GM18870 (cell line): Measurements from ENCODE around the gene ATG2A.
A peak's percentile ranks its signal among the peaks of the same experiment; 100 is the strongest.
"Not testable (repeated sequence)": the region's sequence is repeated elsewhere in the genome, so short reads cannot be mapped to it uniquely, and the experiment has no call there.

Experiments
- ATAC-seq: cut with Tn5 transposase; IDR thresholded peaks from one replicate; pipeline ENCODE4 v1.9.1; 2021; ENCODE audit warnings: moderate library complexity; ENCODE audit not compliant: unreplicated experiment

ATG2A gene

DNA sequence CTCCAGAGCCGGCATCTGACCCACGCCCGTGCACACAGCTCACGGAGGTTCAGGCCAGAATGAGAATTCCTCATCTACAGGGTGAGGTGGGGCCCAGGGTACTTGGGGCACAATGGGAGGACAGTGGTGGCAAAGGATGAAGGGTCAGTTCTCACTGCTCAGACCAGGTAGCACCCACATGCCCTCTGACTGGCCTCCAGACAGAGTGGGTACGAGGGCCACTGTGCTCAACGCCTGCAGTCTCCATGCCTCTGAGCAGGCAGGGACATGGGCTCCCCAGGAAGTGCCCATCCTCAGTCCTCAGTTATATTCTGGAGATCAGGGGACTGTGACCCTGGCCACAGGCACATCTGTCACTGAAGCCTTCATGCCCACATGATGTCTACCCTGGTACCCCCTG, 59.5 kb downstream of the ATG2A start:
- ATAC-seq, result no peak

DNA sequence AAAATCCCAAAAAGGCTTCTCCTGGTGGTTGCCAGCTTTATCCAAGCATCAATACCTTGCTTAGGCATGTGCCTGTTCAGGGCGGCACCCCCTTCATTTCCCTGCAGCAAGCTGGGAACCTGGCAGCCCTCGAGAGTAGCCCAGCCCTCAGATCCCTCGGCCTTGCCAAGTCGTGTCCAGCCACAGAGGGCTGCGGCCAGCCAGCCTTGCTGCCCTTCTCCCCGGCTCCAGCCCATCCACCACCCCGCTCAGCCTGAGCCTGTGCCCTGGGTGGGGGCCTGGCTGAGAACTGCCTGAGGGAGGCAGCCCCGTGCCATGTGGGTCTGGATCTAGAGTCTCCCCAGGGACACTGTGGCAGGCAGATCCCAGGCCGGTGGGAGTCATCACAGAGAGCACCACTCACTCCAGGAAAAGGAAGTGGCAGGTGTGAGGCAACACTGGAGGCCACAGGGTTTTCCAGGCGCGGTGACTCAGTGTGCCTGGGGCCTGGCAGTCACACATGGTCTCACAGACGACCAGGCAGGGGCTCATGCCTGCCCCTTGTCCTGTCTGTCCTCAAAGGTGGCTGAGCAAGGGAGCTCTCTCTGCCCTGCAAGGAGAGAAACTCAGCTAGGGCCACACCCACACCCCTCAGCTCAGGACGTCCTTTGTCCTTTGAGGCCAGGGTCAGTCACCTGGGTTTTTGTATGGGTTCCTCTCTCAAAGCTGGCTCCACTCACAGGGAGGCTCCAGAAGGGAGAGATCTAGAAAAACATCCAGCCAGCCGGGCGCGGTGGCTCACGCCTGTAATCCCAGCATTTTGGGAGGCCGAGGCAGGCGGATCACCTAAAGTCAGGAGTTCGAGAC, 60.4 kb downstream of the ATG2A start:
- no peak for ATAC-seq

DNA sequence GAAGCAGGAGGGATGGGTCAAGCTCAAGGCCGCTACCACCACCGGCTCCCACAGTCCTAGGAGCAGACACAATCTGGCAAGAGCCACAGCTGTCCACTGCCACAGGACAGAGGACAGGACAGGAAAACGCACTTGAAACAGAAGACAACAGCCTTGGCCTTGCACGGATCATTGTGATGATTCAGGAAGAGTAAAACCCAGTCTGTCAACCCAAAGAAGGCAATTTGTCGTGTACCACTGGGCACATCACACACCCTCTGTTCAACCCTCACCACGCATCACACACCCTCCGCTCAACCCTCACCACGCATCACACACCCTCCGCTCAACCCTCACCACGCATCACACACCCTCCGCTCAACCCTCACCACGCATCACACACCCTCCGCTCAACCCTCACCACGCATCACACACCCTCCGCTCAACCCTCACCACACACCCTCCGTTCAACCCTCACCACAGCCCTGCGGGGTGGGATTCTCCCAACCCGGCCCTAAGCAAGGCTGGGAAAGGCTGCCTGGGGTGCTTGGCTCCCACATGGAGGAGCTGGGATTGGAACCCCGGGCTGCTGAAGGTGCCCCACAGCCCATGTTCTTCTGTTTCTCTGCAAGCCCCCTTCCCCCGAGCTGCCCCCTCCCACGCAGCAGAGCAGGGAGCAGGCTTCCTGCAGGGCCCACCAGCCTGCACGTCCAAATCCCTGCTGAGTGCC, 61.3 kb downstream of the ATG2A start:
- ATAC-seq, result no peak

DNA sequence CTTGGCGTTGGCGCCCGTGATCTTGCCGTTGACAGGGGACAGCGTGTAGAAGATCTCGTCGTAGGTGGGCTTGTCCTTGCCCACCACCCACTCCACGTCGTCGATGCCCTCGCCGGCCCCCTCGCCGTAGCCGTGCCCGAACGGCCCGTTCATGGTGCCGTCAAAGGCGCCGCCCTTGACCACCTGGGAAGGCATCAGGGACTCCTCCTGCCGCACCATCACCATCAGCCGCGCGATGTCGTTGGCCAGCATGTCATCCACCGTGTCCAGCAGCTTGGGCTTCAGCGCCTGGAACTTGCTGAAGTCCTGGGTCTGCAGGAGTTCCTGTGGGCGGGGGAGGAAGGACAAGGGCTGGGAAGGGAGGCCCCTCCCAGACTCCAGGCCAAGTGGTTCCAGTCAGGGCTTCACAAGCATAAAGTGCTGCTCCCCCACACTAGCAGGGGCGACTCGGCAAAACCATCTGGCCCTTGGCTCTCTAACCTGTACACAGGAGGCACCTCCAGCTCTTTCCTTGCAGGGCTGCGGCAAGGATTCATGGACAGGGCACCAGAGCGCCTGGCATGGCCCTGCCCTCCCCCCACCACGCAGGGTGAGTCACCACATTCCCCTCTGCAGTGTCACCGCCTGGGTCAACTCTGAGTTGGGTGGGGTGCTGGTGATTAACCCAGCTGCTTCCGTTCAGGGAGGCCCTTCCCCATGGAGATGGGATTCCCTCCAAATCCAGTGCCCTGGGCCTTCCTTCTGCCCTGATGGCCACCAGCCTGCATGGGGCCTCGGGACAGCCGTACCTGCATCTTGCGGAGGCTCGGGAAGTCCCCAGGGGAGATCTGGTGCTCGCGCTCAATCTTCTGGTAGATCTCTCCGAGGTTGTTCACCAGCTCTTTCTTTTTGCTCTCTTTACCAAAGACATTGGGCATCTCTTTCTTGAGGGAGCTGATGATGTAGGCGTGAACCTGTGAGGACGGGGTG, 62.2 kb downstream of the ATG2A start:
- no peak for ATAC-seq

DNA sequence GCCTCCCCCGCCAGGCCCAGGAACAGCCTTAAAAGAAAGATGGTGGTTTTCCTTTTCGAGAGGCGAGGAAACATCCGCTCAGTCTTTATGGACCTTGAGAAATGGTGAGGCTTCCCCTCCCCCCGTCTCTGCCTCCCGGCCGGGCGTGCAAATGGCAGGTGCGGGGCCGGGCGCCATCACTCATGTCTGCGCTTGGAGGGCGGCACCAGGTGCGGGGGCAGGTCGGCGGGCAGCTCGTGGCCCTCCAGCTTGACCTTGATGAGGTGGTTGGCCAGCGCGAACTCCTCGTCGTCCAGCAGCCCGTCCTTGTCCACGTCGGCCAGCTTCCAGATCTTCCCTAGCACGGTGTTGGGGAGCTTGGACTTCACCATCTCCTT, 62.9 kb downstream of the ATG2A start:
- ATAC-seq, result no peak

DNA sequence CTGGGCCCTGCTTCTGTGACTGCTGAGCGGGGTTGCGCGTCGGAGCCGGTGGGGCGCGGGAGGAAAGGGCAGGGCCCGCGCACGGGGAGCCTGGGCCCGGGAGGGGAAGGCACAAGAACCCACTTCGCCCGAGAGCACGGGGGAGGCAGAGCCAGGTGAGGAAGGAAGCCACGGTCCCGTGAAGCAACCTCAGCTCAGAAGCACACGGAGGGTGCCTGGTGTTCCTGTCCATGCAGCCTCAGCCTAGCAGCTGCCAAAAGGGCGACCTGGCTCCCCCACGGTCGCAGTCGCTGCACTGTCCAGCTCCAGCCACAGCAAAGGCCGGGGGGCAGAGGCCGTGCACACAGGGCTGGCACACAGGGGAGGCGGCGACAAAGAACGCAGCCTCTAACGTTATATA, 63.3 kb downstream of the ATG2A start:
- ATAC-seq, result no peak

DNA sequence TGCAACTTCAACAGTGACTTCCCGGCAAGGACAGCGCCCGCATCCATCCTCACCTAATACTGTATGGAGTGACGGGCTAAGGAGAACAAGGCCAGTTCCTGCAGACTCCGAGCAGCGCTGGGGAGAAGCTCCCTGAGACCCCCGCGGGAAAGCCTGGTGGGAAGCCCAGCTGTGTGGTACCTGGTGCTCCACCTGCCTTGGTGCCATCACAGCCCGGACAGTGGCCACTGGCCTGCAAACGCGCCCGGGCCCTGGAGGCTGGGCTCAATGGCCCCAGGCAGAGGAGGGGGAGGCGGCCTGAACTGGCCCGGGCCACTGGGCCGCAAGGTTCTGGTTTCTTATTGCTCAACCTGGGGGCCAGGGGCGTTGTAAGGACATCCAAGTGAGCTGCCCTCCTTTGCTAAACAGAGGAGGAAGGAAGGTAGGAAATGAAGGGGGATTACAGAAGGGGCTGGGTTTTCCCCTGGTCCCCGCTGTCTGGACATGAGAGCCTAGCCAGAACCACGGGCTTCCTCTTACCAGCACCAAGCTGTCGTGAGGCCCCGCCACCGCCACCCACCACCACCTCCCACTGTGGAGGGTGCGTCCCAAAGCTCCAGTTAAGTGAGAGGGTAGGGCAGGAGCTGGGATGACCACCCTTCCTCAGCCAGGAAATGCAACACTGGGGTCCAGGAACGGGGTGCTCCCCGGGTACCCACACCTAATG, 64.1 kb downstream of the ATG2A start:
- no peak for ATAC-seq

DNA sequence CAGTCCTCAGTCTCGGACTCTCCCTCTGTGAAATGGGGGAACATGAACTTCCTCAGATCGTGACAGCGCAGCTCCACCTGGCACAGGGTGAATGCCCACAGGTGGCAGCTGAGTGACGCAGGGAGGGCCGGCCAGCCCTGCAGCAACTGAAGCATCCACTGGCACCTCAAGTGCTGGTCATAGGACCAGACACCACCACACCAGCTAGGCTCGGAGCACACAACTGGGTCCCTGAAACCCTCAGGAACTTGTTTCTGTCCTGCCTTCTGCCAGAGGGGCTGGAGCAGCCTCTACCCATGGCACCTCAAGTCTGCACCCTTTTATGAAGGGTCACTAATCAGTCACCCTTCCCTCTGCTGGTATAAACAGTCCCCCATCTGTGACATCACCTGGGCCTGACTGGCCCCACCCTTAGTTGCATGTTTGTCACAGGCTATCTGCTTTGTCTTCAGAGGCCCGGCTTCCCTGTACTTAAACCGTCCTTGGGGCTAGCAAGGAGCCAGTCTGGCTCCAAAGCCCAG, 65.1 kb downstream of the ATG2A start:
- peak; percentile 22 for ATAC-seq

DNA sequence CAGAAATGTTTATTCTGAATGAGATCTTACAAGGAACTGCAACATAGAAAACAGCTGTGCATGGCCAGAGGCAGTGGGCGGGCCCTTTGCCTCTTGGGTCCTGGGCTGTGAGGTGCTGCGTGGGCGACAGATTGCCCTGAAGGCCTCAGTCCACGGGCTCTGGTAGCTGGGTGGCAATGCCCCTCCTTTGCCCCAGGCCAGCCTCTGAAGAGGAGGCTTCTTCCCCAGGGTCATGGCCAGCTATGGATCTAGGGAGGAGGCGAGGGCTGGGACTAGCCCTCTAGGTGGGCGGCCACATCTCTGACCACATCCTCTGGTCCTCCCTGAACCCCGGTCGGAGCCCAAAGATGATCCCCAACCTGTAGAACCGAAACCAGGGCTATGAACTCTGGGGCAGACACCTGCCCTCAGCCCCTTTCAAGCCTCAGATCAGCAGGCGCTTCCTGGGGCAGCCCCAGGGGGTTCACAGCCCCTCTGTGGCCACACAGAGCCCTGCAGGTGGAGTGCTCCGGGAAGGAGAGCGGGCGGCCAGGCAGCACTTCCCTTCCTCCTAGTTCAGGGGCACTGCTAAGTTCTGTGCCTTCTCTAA, 65.9 kb downstream of the ATG2A start:
- ATAC-seq, result peak; percentile 53

DNA sequence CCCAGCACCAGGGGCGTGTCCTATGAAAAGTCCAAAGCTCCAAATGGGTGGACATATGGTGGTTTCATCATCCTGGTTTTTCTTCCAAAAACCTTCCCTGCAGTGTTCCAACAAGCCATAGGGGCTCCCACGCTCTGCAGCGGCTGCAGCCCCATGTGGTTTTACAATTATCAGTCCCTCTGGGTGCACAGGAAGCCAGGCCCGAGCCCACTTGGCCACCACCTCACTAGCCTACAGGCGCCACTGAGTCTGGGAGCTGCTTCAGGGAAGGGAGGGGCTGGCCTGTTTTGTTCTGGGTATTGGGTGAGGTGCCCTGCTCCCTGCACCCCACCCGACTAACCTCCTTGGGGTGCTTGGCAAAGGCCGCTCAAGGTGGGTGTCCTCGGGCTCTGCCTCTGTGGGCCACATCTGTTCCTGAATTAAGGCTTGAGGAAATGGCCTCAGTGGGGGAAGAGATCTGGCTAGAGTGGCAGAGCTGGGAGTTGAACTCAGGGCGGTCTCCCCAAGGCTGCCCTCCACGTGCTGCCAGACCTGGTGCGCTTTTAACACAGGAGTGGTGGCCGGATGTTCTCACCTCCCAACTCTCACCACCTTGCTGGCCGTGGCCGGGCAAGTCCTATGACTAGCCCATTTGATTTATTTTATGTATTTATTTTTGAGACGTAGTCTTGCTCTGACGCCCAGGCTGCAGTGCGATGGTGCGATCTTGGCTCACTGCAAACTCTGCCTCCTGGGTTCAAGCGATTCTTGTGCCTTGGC, 67.2 kb downstream of the ATG2A start:
- ATAC-seq, result no peak

DNA sequence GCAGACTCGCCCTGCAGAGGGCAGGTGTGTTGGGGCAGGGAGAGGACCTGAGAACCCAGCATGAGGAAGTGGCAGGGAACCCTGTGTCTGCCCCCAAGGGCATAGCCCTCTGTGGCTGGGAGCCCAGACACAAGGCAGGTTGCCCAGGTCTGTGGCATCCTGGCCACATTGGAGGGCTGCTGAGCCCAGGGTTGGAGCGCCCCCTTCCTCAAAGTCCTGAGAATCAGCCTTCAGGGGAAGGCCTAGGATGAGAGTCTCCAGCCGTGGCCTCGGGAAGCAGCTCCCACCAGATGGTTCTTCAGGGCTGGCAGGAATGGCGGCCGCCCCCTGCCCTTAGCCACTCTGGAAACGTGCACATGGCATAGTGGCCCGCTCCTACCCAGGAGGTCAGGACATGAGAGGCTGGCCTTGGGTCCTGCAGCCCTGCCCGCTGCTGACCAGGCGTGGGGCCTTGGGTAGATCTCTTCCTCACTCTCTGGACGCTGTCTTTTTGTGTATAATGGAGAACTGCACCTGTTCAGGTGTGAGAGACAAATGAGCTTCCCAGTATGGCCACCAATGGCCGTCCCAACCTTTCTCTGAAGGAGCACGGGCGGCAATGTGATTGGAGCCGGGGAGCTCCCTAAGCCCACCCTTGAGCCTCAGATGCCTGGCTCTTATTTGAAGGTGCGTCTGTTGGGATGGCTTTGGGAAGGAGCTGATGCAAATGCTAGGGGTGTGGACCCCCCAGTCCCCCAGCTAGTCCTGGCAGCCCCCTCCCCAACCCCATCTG, 68.0 kb downstream of the ATG2A start:
- ATAC-seq, result no peak

DNA sequence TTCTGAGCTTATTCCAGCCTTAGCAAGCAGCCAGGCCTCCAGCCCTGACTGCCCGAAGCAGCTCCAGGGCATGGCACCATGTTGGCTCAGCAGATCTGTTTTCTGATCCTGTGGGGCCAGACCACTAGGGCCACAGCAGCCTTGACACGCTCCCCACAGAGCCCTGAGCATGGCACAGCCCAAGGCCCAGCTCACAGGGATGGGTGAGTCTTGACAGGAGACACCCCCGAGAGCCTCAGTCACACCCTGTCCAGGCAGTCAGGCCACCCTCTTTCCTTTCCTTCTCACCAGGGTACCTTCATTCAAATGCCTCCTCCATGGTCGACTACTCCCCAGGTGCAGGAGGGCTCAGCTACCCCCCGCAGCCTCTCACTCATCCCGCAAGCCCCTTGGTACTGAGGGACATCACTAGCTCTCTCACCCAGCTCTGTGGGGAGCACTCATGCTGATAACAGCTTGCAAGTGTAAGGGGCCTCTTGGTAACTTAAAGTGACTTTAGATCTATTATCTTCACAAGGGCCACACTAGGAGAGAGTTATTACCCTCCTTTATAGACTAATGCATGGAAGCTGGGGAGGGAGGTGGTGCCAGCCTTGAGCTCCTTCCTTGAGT, 68.7 kb downstream of the ATG2A start:
- ATAC-seq, result no peak

DNA sequence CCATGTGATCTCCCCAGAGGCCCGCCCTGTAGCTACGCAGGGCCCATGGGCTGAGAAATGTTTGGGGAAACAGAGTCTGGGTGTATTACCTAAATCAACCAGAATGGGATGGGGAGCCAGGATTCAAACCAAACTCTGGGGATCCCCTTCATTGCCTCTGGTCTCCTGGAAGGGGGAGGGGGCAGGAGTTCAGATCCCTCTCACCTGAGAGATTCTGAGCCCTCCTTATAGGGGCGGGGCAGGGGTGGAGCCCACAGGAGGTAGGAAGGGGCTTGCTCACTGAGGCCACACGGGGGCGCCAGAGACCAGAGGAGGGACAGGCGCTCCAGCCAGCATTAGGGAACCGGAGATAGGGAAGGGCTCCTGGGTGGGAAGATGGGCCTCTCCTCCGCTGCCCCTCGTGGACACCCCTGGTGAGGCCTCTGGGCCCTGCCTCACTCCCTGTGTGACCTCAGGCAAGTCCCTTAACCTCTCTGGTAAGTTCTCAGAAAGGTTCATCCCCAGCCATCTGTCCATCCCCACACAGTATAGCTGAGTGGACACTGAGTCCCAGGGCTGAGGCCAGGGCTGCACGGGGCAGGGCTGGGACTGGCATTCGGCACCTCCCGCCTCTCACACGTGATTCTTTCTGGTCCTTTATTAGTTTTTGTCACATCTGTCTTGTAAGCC, 69.9 kb downstream of the ATG2A start:
- ATAC-seq, result no peak

DNA sequence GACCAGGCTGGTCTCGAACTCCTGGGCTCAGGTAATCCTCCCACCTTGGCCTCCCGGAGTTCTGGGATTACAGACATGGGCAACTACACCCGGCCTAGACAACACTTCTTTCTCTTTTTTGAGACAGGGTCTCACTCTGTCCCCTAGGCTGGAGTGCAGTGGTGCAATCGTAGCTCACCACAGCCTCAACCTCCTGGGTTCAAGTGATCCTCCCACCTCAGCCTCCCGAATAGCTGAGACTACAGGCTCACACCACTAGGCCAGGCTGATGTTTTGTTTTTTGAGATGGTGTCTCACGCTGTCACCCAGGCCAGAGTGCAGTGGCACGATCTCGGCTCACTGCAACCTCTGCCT, 71.3 kb downstream of the ATG2A start:
- not testable (repeated sequence) for ATAC-seq

DNA sequence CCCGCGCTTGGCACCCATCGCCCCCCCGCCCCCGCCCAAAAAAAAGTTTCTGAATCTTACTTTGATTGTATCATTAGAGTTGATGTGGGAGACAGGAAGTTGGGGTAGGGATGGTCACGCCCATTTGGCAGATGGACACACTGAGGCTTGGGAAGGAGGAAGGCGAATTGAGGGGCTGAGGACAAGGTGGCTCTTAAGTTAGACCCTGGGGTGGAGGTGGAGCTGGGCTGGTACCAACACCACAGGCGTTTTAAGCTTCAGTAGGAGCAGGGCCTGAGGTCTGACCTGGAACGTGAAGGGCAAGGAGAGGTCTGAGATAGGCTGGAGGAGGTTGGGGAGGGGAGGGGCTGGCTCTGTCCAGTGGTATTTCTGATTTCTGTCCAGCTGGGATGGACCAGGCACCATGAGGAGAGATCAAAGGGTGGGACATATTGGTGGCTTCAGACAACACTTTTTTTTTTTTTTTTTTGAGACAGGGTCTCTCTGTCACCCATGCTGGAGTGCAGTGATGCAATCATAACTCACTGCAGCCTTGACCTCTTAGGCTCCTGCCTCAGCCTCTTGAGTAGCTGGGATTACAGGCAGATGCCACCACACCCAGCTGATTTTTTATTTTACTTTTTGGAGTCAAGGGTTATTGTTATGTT, 71.8 kb downstream of the ATG2A start:
- no peak for ATAC-seq
